PFSK-1 (cell line): ENCODE measurements around the gene CEP85L.

ENCODE experiments used
- POLR2AphosphoS5 ChIP-seq: IDR thresholded peaks from 2 replicates; pipeline ENCODE4 v1.6.1; 2012; ENCODE audit warnings: low read depth, mild to moderate bottlenecking, control low read depth, low read length, moderate library complexity
- REST ChIP-seq, 2 experiments: IDR thresholded peaks; 2 replicates each; pipeline versions ENCODE4 v1.6.1 to v1.8.0; 2011 to 2012; ENCODE audit warnings: low read depth in 2 of 2, low read length in 2 of 2, control low read depth in 1 of 2, inconsistent platforms in 1 of 2, mild to moderate bottlenecking in 1 of 2, moderate library complexity in 1 of 2; ENCODE audit not compliant: insufficient read depth in 1 of 2

DNA sequence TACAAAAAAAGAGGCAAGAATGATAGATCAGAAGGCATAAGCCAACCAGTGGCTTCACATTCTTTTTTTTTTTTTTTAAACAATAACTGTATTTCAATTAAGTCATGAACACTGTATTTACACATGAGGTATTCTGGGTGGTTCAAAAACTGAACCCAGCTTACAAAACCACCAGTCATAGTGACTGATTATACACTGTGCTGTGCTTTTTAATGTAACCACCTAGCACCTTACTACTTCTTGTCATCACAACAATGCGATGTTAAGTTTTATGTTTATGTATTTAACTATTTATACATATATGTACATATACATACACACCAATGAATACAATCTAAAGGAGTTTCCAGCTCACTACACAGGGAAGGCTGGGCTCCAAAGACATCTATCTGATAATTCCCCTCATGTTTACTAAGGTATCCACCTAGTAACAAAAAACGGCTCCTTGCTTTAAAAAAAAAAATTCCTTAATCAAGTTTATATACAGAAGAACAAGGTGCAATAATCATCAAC lies 190.4 kb downstream of the CEP85L start:
- TF ChIP-seq POLR2AphosphoS5 (no peak), REST (IDR thresholded peaks at IDR 0.05; ENCODE audit: insufficient read depth in 1 of 2, low read depth in 2 of 2, low read length in 2 of 2) (no peak)
